ENCODE data around the gene KCTD7.
"Not testable (repeated sequence)": the region's sequence is repeated elsewhere in the genome, so short reads cannot be mapped to it uniquely, and the experiment has no call there.

KCTD7 gene

GRCh38 chr7:66628361-66629221 lies at the start of gene KCTD7:
Gene KCTD7, plus strand, starts transcription at chr7:66628881. Its CDS starts 184 bp downstream, at chr7:66629065.
- peak; percentile 88 for DNase-seq

GRCh38 chr7:66580380-66580779 lies 48.3 kb upstream of the KCTD7 start:
- not testable (repeated sequence) for DNase-seq

- DNase-seq = not testable (repeated sequence)
Observed at GRCh38 chr7:66582816-66583489, 45.7 kb upstream of the KCTD7 start.

GRCh38 chr7:66583490-66584110 lies 45.1 kb upstream of the KCTD7 start:
- no peak for DNase-seq

GRCh38 chr7:66586181-66586580 lies 42.5 kb upstream of the KCTD7 start:
- no peak for DNase-seq

- not testable (repeated sequence) for DNase-seq
Observed at GRCh38 chr7:66588226-66588625, 40.5 kb upstream of the KCTD7 start.

GRCh38 chr7:66588856-66589570 lies 39.7 kb upstream of the KCTD7 start:
- DNase-seq = not testable (repeated sequence)

GRCh38 chr7:66590302-66591057 lies 38.2 kb upstream of the KCTD7 start:
- DNase-seq = not testable (repeated sequence)

- DNase-seq = not testable (repeated sequence)
Observed at GRCh38 chr7:66591058-66591798, 37.5 kb upstream of the KCTD7 start.

- DNase-seq = peak; percentile 26
Observed at GRCh38 chr7:66591799-66592596, 36.7 kb upstream of the KCTD7 start.

GRCh38 chr7:66592597-66593146 lies 36.0 kb upstream of the KCTD7 start:
- not testable (repeated sequence) for DNase-seq

GRCh38 chr7:66594082-66594481 lies 34.6 kb upstream of the KCTD7 start:
- not testable (repeated sequence) for DNase-seq

- no peak for DNase-seq
Observed at GRCh38 chr7:66597461-66597860, 31.2 kb upstream of the KCTD7 start.

- DNase-seq = no peak
Observed at GRCh38 chr7:66602159-66602558, 26.5 kb upstream of the KCTD7 start.

GRCh38 chr7:66604198-66604597 lies 24.5 kb upstream of the KCTD7 start:
- no peak for DNase-seq

GRCh38 chr7:66606540-66607291 lies 22.0 kb upstream of the KCTD7 start:
- not testable (repeated sequence) for DNase-seq

- no peak for DNase-seq
Observed at GRCh38 chr7:66609176-66609575, 19.5 kb upstream of the KCTD7 start.

GRCh38 chr7:66614596-66614995 lies 14.1 kb upstream of the KCTD7 start:
- DNase-seq = not testable (repeated sequence)

GRCh38 chr7:66615699-66616098 lies 13.0 kb upstream of the KCTD7 start:
- no peak for DNase-seq
